PC-3 (cell line): Measurements from ENCODE around the gene CA11. TPM values are rescaled to one million over a fixed set of nuclear protein-coding genes. Genes with fewer than 3 reads are reported as not detected.

Source experiments
- ATAC-seq: fragments of 200-7000 bp; cut with Tn5 transposase; 2 replicates; pipeline ENCODE4 v1.9.1; 2020; ENCODE audit warnings: mild to moderate bottlenecking, moderate library complexity
- BruUV-seq: library from RNA; stranded (reverse); fragments of 400-500 nt; replicated peaks from 2 replicates; lab custom pipeline; 2021; lab: Mats Ljungman, UMichigan
- CTCF ChIA-PET: fragments of 300-600 bp; sonication (Branson Sonifier 250); formaldehyde crosslinking; loops from one replicate; lab custom pipeline; 2022; ENCODE audit warnings: antibody characterized with exemption; lab: Charles Lee
- POLR2A ChIA-PET: fragments of 300-600 bp; sonication (Branson Sonifier 250); formaldehyde crosslinking; loops from one replicate; lab custom pipeline; 2022; ENCODE audit warnings: antibody characterized with exemption; ENCODE audit not compliant: unreplicated experiment; lab: Charles Lee
- DNase-seq: peaks from one replicate; pipeline ENCODE4 v3.0.0-alpha.2; 2015
- H2AFZ ChIP-seq: fragments of 300-600 bp; sonication (generic); 2 replicates; pipeline ENCODE4 v1.6.0; 2016; ENCODE audit warnings: antibody characterized with exemption, low read length
- H3F3A ChIP-seq: fragments of 300-600 bp; sonication (generic); one replicate; pipeline ENCODE4 v1.6.0; 2017; ENCODE audit warnings: antibody characterized with exemption, low read length, control low read depth, mild to moderate bottlenecking; ENCODE audit not compliant: unreplicated experiment
- H3K27ac ChIP-seq: fragments of 300-600 bp; sonication (generic); 2 replicates; pipeline ENCODE4 v1.5.1; 2016; ENCODE audit warnings: mild to moderate bottlenecking, low read length
- H3K27me3 ChIP-seq: fragments of 300-600 bp; sonication (generic); 2 replicates; pipeline ENCODE4 v1.6.1; 2016; ENCODE audit warnings: low read length, mixed read lengths
- H3K36me3 ChIP-seq: fragments of 300-600 bp; sonication (generic); 2 replicates; pipeline ENCODE4 v1.6.1; 2016; ENCODE audit warnings: low read depth, mixed run types, low read length, mixed read lengths
- H3K4me1 ChIP-seq: fragments of 300-600 bp; sonication (generic); 2 replicates; pipeline ENCODE4 v1.5.1; 2016; ENCODE audit warnings: low read length; ENCODE audit not compliant: insufficient read depth
- H3K4me2 ChIP-seq: fragments of 300-600 bp; sonication (generic); 2 replicates; pipeline ENCODE4 v1.6.0; 2016; ENCODE audit warnings: low read length
- H3K4me3 ChIP-seq: fragments of 300-600 bp; sonication (generic); 2 replicates; pipeline ENCODE4 v1.5.1; 2016; ENCODE audit warnings: mild to moderate bottlenecking, low read length, mixed read lengths
- H3K79me2 ChIP-seq: fragments of 300-600 bp; sonication (generic); 2 replicates; pipeline ENCODE4 v1.6.1; 2017; ENCODE audit warnings: low read length, mixed read lengths
- H3K9ac ChIP-seq: fragments of 300-600 bp; sonication (generic); 2 replicates; pipeline ENCODE4 v1.6.0; 2016; ENCODE audit warnings: mild to moderate bottlenecking, low read length
- H3K9me2 ChIP-seq: fragments of 300-600 bp; sonication (generic); replicated peaks from 2 replicates; pipeline ENCODE4 v1.6.1; 2016; ENCODE audit warnings: mixed run types, low read length, mixed read lengths
- H3K9me3 ChIP-seq: fragments of 300-600 bp; sonication (generic); 2 replicates; pipeline ENCODE4 v1.6.1; 2016; ENCODE audit warnings: low read length, mixed read lengths
- H4K20me1 ChIP-seq: fragments of 300-600 bp; sonication (generic); 2 replicates; pipeline ENCODE4 v1.6.1; 2016; ENCODE audit warnings: low read length, mixed read lengths
- CTCF ChIP-seq: fragments of 300-600 bp; sonication (generic); conservative IDR thresholded peaks from 2 replicates; pipeline ENCODE4 v1.5.1; 2017; ENCODE audit warnings: antibody characterized with exemption, low read depth, mild to moderate bottlenecking, low read length
- EZH2 ChIP-seq: fragments of 300-600 bp; sonication (generic); IDR thresholded peaks from one replicate; pipeline ENCODE4 v1.6.1; 2017; ENCODE audit warnings: antibody characterized with exemption, mild to moderate bottlenecking, low read length; ENCODE audit not compliant: unreplicated experiment
- EZH2phosphoT487 ChIP-seq: fragments of 300-600 bp; sonication (generic); IDR thresholded peaks from 2 replicates; pipeline ENCODE4 v1.6.1; 2018; ENCODE audit warnings: mild to moderate bottlenecking, antibody characterized with exemption, low read length, borderline replicate concordance
- intact Hi-C: fragments of 100-400 bp; cut with micrococcal nuclease; formaldehyde crosslinking; loops from 2 replicates; pipeline ENCODE4 v1.9.0; 2023
- total RNA-seq: library from RNA; depleted of rRNA; stranded (reverse); fragments of >200 nt; gene quantifications from 2 replicates; pipeline ENCODE4 v1.2.3, GENCODE V29; 2014

The CA11 gene
- total RNA-seq, 1 experiment from 2014 or later: 4.1 TPM

GRCh38 chr19:48624791-48625723 lies 20.9 kb downstream of the CA11 start:
- Histone ChIP-seq H3K36me3 (no peaks in the 10 kb centered on the region), H3K9me2 (no peaks in the 10 kb centered on the region), H3K9ac (no peak overlapping the region), H3K4me2 (no peak overlapping the region), H2AFZ (no peak overlapping the region), H3K79me2 (peaks cover 3% of the 10 kb centered on the region), H3K4me3 (no peak overlapping the region), H4K20me1 (no peaks in the 10 kb centered on the region), H3K27me3 (no peaks in the 10 kb centered on the region), H3F3A (no peaks in the 10 kb centered on the region), H3K27ac (no peak overlapping the region), H3K4me1 (0 out of 2 replicates have a peak, but pooled peaks cover 2% of the 10 kb centered on the region), H3K9me3 (no peaks in the 10 kb centered on the region)
- intact Hi-C loops: no loop called here
- DNase-seq (no peak), ATAC-seq (no peak)
- TF ChIP-seq EZH2 (no peak), CTCF (no peak), EZH2phosphoT487 (no peak)
- POLR2A ChIA-PET: no interaction called here
- CTCF ChIA-PET: no interaction called here
- BruUV-seq: no TSS peak

GRCh38 chr19:48624067-48624594 lies 21.9 kb downstream of the CA11 start:
- H3K4me2 ChIP-seq: no peak overlapping the region

More at GRCh38 chr19:48624067-48624594, 21.9 kb downstream of the CA11 start:
- H3K36me3 ChIP-seq: no peaks in the 10 kb centered on the region
- H4K20me1 ChIP-seq: no peaks in the 10 kb centered on the region
- H3K79me2 ChIP-seq: peaks cover 8% of the 10 kb centered on the region
- H3K9me3 ChIP-seq: no peaks in the 10 kb centered on the region
- H3K9me2 ChIP-seq: no peaks in the 10 kb centered on the region
- no peak for ATAC-seq
- BruUV-seq: no TSS peak
- ChIA-PET CTCF (no interaction called here), POLR2A (no interaction called here)
- H3K27me3 ChIP-seq: no peaks in the 10 kb centered on the region
- no peak overlapping the region for H3K4me3 ChIP-seq
- no peaks in the 10 kb centered on the region for H3F3A ChIP-seq
- no peak overlapping the region for H2AFZ ChIP-seq
- no peak for TF ChIP-seq CTCF
- no peak for TF ChIP-seq EZH2phosphoT487
- no peak for TF ChIP-seq EZH2
- no peak overlapping the region for H3K27ac ChIP-seq
- intact Hi-C loops: no loop called here
- DNase-seq: no peak
- H3K9ac ChIP-seq: no peak overlapping the region
- 0 out of 2 replicates have a peak, but pooled peaks cover 7% of the 10 kb centered on the region for H3K4me1 ChIP-seq
